Measurements from ENCODE around the gene COMMD10. TPM values are rescaled to one million over a fixed set of nuclear protein-coding genes. Genes with fewer than 3 reads are reported as not detected.

The COMMD10 gene
- polyA plus RNA-seq, 1 donor (not counting 4 experiments of a cell fraction or from before 2014, with no cell fraction given), result 22.3 TPM

- Histone ChIP-seq H3K4me2 (ENCODE audit: control insufficient read depth, extremely low read depth, insufficient read depth, low read depth, low read length) (no peak overlapping the region), H3K27me3 (ENCODE audit: control insufficient read depth, extremely low read depth, insufficient read depth, low read length) (no peaks in the 10 kb centered on the region), H3K27ac (ENCODE audit: control insufficient read depth, insufficient read depth, low read length) (no peak overlapping the region), H3K79me2 (ENCODE audit: control insufficient read depth, insufficient read depth, low read length) (no peaks in the 10 kb centered on the region), H3K9me1 (ENCODE audit: control insufficient read depth, extremely low read depth, insufficient read depth, low read length) (no peaks in the 10 kb centered on the region), H3K36me3 (ENCODE audit: control insufficient read depth in 2 of 2, extremely low read depth in 1 of 2, insufficient read depth in 2 of 2, low read length in 2 of 2) (no peaks in the 10 kb centered on the region), H3K4me3 (ENCODE audit: control insufficient read depth in 2 of 3, extremely low read depth in 1 of 3, insufficient read depth in 2 of 3, low read depth in 1 of 3, low read length in 3 of 3) (no peak overlapping the region), H3K9ac (ENCODE audit: control insufficient read depth, extremely low read depth, insufficient read depth, low read length) (no peak overlapping the region), H3K9me3 (ENCODE audit: control insufficient read depth, low read depth, low read length) (no peaks in the 10 kb centered on the region), H2AFZ (ENCODE audit: control insufficient read depth, low read length) (no peak overlapping the region), H3K4me1 (ENCODE audit: control insufficient read depth, extremely low read depth, insufficient read depth, low read length) (no peaks in the 10 kb centered on the region), H4K20me1 (ENCODE audit: control insufficient read depth, extremely low read depth, insufficient read depth, low read length) (no peaks in the 10 kb centered on the region)
- DNase-seq (ENCODE audit: low read depth, low spot score) (no peak), FAIRE-seq (no peak)
- TF ChIP-seq EZH2 (IDR thresholded peaks at IDR 0.05; ENCODE audit: low read length) (no peak), CTCF (optimal IDR thresholded peaks at IDR 0.05 in 1 of 3, IDR thresholded peaks at IDR 0.05 in 1 of 3, conservative IDR thresholded peaks at IDR 0.05 in 1 of 3; ENCODE audit: extremely low read depth in 1 of 3, insufficient read depth in 2 of 3, low read length in 3 of 3) (no peak)
- dilution Hi-C loops (cut with MboI; ENCODE audit: extremely low pct_ligation_motif_present, low sequenced_read_pairs), result no loop called here
These were observed 127.4 kb downstream of the COMMD10 start for GRCh38 chr5:116212225-116212624.

DNA sequence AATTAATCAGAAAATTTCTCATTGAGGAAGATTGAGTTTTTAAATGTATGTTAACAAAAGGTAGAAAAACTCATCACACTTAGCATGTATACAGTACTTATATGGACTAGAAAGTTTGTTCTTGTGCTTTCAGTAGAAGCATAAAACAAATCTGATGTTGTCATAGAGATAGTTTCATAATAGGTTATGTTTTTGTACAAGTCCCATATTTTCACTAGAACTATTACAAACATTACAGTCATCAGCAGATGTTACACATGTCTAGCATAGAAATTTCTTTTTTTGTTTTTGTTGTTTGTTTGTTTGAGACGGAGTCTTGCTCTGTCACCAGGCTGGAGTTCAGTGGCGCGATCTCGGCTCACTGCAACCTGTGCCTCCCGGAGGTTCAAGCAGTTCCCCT is 131.4 kb downstream of the COMMD10 start:
- no peaks in the 10 kb centered on the region for H3K9me1 ChIP-seq (ENCODE audit: control insufficient read depth, extremely low read depth, insufficient read depth, low read length)
- no peaks in the 10 kb centered on the region for H3K27me3 ChIP-seq (ENCODE audit: control insufficient read depth, extremely low read depth, insufficient read depth, low read length)
- H2AFZ ChIP-seq (ENCODE audit: control insufficient read depth, low read length), result no peak overlapping the region
- FAIRE-seq, result no peak
- H3K4me3 ChIP-seq (ENCODE audit: control insufficient read depth in 2 of 3, extremely low read depth in 1 of 3, insufficient read depth in 2 of 3, low read depth in 1 of 3, low read length in 3 of 3), result no peak overlapping the region
- H3K36me3 ChIP-seq (ENCODE audit: control insufficient read depth in 2 of 2, extremely low read depth in 1 of 2, insufficient read depth in 2 of 2, low read length in 2 of 2), result no peaks in the 10 kb centered on the region
- no peaks in the 10 kb centered on the region for H3K9me3 ChIP-seq (ENCODE audit: control insufficient read depth, low read depth, low read length)
- no peak overlapping the region for H3K27ac ChIP-seq (ENCODE audit: control insufficient read depth, insufficient read depth, low read length)
- no peaks in the 10 kb centered on the region for H3K4me1 ChIP-seq (ENCODE audit: control insufficient read depth, extremely low read depth, insufficient read depth, low read length)
- no peak overlapping the region for H3K9ac ChIP-seq (ENCODE audit: control insufficient read depth, extremely low read depth, insufficient read depth, low read length)
- no peaks in the 10 kb centered on the region for H3K79me2 ChIP-seq (ENCODE audit: control insufficient read depth, insufficient read depth, low read length)
- no peak for DNase-seq (ENCODE audit: low read depth, low spot score)
- dilution Hi-C loops (cut with MboI; ENCODE audit: extremely low pct_ligation_motif_present, low sequenced_read_pairs), result no loop called here
- H3K4me2 ChIP-seq (ENCODE audit: control insufficient read depth, extremely low read depth, insufficient read depth, low read depth, low read length), result no peak overlapping the region
- no peaks in the 10 kb centered on the region for H4K20me1 ChIP-seq (ENCODE audit: control insufficient read depth, extremely low read depth, insufficient read depth, low read length)
- no peak for TF ChIP-seq EZH2 (IDR thresholded peaks at IDR 0.05; ENCODE audit: low read length)
- TF ChIP-seq CTCF (optimal IDR thresholded peaks at IDR 0.05 in 1 of 3, IDR thresholded peaks at IDR 0.05 in 1 of 3, conservative IDR thresholded peaks at IDR 0.05 in 1 of 3; ENCODE audit: extremely low read depth in 1 of 3, insufficient read depth in 2 of 3, low read length in 3 of 3), result no peak
